Fibroblast of peridontal ligament (primary cell): ENCODE measurements around the gene ATP11C.
"Not testable (repeated sequence)": the region's sequence is repeated elsewhere in the genome, so short reads cannot be mapped to it uniquely, and the experiment has no call there.

Experiments used
- DNase-seq: peaks from one replicate; pipeline ENCODE4 v3.0.0-alpha.2; 2010; ENCODE audit errors: extremely low read depth

The ATP11C gene

GRCh38 chrX:139856826-139857225 is 76.0 kb downstream of the ATP11C start:
- not testable (repeated sequence) for DNase-seq

- DNase-seq, result peak; percentile 40
Observed at GRCh38 chrX:139851730-139852129, 81.1 kb downstream of the ATP11C start.

GRCh38 chrX:139850968-139851367 is 81.9 kb downstream of the ATP11C start:
- no peak for DNase-seq

GRCh38 chrX:139844884-139845283 is 88.0 kb downstream of the ATP11C start:
- DNase-seq, result no peak

- no peak for DNase-seq
Observed at GRCh38 chrX:139844163-139844562, 88.7 kb downstream of the ATP11C start.

- DNase-seq, result no peak
Observed at GRCh38 chrX:139842326-139843185, 90.3 kb downstream of the ATP11C start.

GRCh38 chrX:139836335-139836734 is 96.5 kb downstream of the ATP11C start:
- DNase-seq, result not testable (repeated sequence)

GRCh38 chrX:139834879-139835278 is 98.0 kb downstream of the ATP11C start:
- no peak for DNase-seq

- no peak for DNase-seq
Observed at GRCh38 chrX:139832718-139833309, 100.0 kb downstream of the ATP11C start.

- DNase-seq, result peak; percentile 84
Observed at GRCh38 chrX:139831675-139832456, 101.0 kb downstream of the ATP11C start.

- no peak for DNase-seq
Observed at GRCh38 chrX:139831017-139831416, 101.8 kb downstream of the ATP11C start.

GRCh38 chrX:139828830-139829229 is 104.0 kb downstream of the ATP11C start:
- DNase-seq, result no peak

GRCh38 chrX:139828033-139828432 is 104.8 kb downstream of the ATP11C start:
- peak; percentile 15 for DNase-seq

- DNase-seq, result peak; percentile 71
Observed at GRCh38 chrX:139826065-139827044, 106.5 kb downstream of the ATP11C start.

GRCh38 chrX:139825618-139826017 is 107.2 kb downstream of the ATP11C start:
- no peak for DNase-seq

GRCh38 chrX:139823806-139824205 is 109.0 kb downstream of the ATP11C start:
- no peak for DNase-seq

GRCh38 chrX:139820358-139820984 is 112.4 kb downstream of the ATP11C start:
- DNase-seq, result no peak

- DNase-seq, result no peak
Observed at GRCh38 chrX:139816204-139816603, 116.6 kb downstream of the ATP11C start.

- peak; percentile 32 for DNase-seq
Observed at GRCh38 chrX:139815771-139816170, 117.1 kb downstream of the ATP11C start.

- no peak for DNase-seq
Observed at GRCh38 chrX:139811942-139812629, 120.8 kb downstream of the ATP11C start.
